WTC11 (cell line): ENCODE measurements around the gene OR52K1. TPM values are rescaled to one million over a fixed set of nuclear protein-coding genes. Genes with fewer than 3 reads are reported as not detected.
"Not testable (repeated sequence)": the region's sequence is repeated elsewhere in the genome, so short reads cannot be mapped to it uniquely, and the experiment has no call there.

Experiments used
- ATAC-seq: fragments of 200-7000 bp; cut with Tn5 transposase; 2 replicates; pipeline ENCODE4 v1.10.0; 2021; ENCODE audit warnings: mild to moderate bottlenecking, moderate library complexity
- CTCF ChIA-PET: fragments of 300-600 bp; sonication (Branson Sonifier 250); formaldehyde crosslinking; loops from one replicate; lab custom pipeline; 2021; ENCODE audit warnings: antibody characterized with exemption; lab: Charles Lee
- POLR2A ChIA-PET: fragments of 350-600 bp; sonication (Branson Sonifier 250); formaldehyde crosslinking; loops from one replicate; lab custom pipeline; 2021; ENCODE audit warnings: antibody characterized with exemption; lab: Charles Lee
- DNase-seq: peaks from one replicate; pipeline ENCODE4 v3.0.0; 2021; ENCODE audit warnings: low spot score
- H3K27ac Mint-ChIP-seq: 2 replicates; pipeline ENCODE4 v1.8.0; 2021; ENCODE audit warnings: mixed read lengths
- H3K27me3 Mint-ChIP-seq: 2 replicates; pipeline ENCODE4 v1.8.0; 2021; ENCODE audit warnings: low read depth, mild to moderate bottlenecking, moderate library complexity, mixed read lengths
- H3K36me3 Mint-ChIP-seq: 2 replicates; pipeline ENCODE4 v1.8.0; 2021; ENCODE audit warnings: mixed read lengths
- H3K4me1 Mint-ChIP-seq: 2 replicates; pipeline ENCODE4 v1.8.0; 2022; ENCODE audit warnings: mixed read lengths
- H3K4me3 Mint-ChIP-seq: 2 replicates; pipeline ENCODE4 v1.8.0; 2021; ENCODE audit warnings: mild to moderate bottlenecking, moderate library complexity, mixed read lengths
- H3K9me3 Mint-ChIP-seq: 2 replicates; pipeline ENCODE4 v1.8.0; 2021; ENCODE audit warnings: mixed read lengths
- AFF4 ChIP-seq: sonication (generic); formaldehyde crosslinking; IDR thresholded peaks from 2 replicates; pipeline ENCODE4 v1.8.1; 2023; ENCODE audit warnings: mild to moderate bottlenecking, missing genetic modification reagents, borderline replicate concordance
- ATF1 ChIP-seq: sonication (generic); formaldehyde crosslinking; IDR thresholded peaks from 2 replicates; pipeline ENCODE4 v1.8.1; 2023; ENCODE audit warnings: mild to moderate bottlenecking, moderate library complexity, missing genetic modification reagents
- CREB1 ChIP-seq: sonication (generic); formaldehyde crosslinking; IDR thresholded peaks from 2 replicates; pipeline ENCODE4 v1.8.0; 2023; ENCODE audit warnings: mild to moderate bottlenecking, missing genetic modification reagents
- CREM ChIP-seq: sonication (generic); formaldehyde crosslinking; IDR thresholded peaks from 2 replicates; pipeline ENCODE4 v1.8.1; 2022; ENCODE audit warnings: mild to moderate bottlenecking, missing genetic modification reagents, moderate library complexity
- ETV6 ChIP-seq: sonication (generic); formaldehyde crosslinking; IDR thresholded peaks from 2 replicates; pipeline ENCODE4 v1.8.1; 2022; ENCODE audit warnings: mild to moderate bottlenecking, missing genetic modification reagents
- KAT7 ChIP-seq: sonication (generic); formaldehyde crosslinking; IDR thresholded peaks from 2 replicates; pipeline ENCODE4 v1.8.1; 2023; ENCODE audit warnings: missing genetic modification reagents, mild to moderate bottlenecking, borderline replicate concordance
- MXD4 ChIP-seq: fragments of 250-450 bp; sonication (Bioruptor Pico); IDR thresholded peaks from 2 replicates; pipeline ENCODE4 v1.8.0; 2021; ENCODE audit warnings: mild to moderate bottlenecking, moderate library complexity, borderline replicate concordance
- RELA ChIP-seq: sonication (generic); formaldehyde crosslinking; IDR thresholded peaks from 2 replicates; pipeline ENCODE4 v1.8.1; 2022; ENCODE audit warnings: missing genetic modification reagents, mild to moderate bottlenecking, borderline replicate concordance
- SMAD4 ChIP-seq: sonication (generic); formaldehyde crosslinking; IDR thresholded peaks from 2 replicates; pipeline ENCODE4 v1.8.0; 2022; ENCODE audit warnings: mild to moderate bottlenecking, missing genetic modification reagents
- TCF7 ChIP-seq: sonication (generic); formaldehyde crosslinking; IDR thresholded peaks from 2 replicates; pipeline ENCODE4 v1.8.0; 2022; ENCODE audit warnings: mild to moderate bottlenecking, low read depth, missing genetic modification reagents, moderate library complexity
- TEAD4 ChIP-seq: sonication (generic); formaldehyde crosslinking; IDR thresholded peaks from 2 replicates; pipeline ENCODE4 v1.8.0; 2022; ENCODE audit warnings: mild to moderate bottlenecking, missing genetic modification reagents
- ZBTB21 ChIP-seq: sonication (generic); formaldehyde crosslinking; IDR thresholded peaks from 2 replicates; pipeline ENCODE4 v1.8.1; 2023; ENCODE audit warnings: mild to moderate bottlenecking, missing genetic modification reagents, borderline replicate concordance
- ZNF121 ChIP-seq: sonication (generic); formaldehyde crosslinking; IDR thresholded peaks from 2 replicates; pipeline ENCODE4 v1.8.0; 2023; ENCODE audit warnings: missing genetic modification reagents
- ZNF263 ChIP-seq: sonication (generic); formaldehyde crosslinking; IDR thresholded peaks from 2 replicates; pipeline ENCODE4 v1.8.1; 2022; ENCODE audit warnings: low read depth, mild to moderate bottlenecking, moderate library complexity, missing genetic modification reagents
- ZNF423 ChIP-seq: fragments of 250-450 bp; sonication (Bioruptor Pico); IDR thresholded peaks from 2 replicates; pipeline ENCODE4 v2.1.2; 2022; ENCODE audit warnings: mild to moderate bottlenecking, moderate library complexity
- total RNA-seq: library from RNA; stranded (reverse); gene quantifications from 3 replicates; pipeline ENCODE4 v1.2.3, GENCODE V29; 2021
- TF ChIP-seq, protein P1 (sequence below): sonication (generic); formaldehyde crosslinking; IDR thresholded peaks from 2 replicates; pipeline ENCODE4 v1.8.0; 2022; ENCODE audit warnings: mild to moderate bottlenecking, missing genetic modification reagents
- TF ChIP-seq, protein P2 (sequence below): sonication (generic); formaldehyde crosslinking; IDR thresholded peaks from 2 replicates; pipeline ENCODE4 v1.8.1; 2023; ENCODE audit warnings: mild to moderate bottlenecking, missing genetic modification reagents, moderate library complexity
- TF ChIP-seq, protein P3 (sequence below): fragments of 250-450 bp; sonication (Bioruptor Pico); IDR thresholded peaks from 2 replicates; pipeline ENCODE4 v1.9.0; 2021; ENCODE audit warnings: moderate library complexity, mild to moderate bottlenecking, inconsistent platforms, borderline replicate concordance

OR52K1 gene
- total RNA-seq, 1 experiment from 2014 or later, result 0.07 TPM

GRCh38 chr11:4523666-4524065 lies 41.2 kb downstream of the OR52K1 start:
- Mint-ChIP-seq H3K27me3 (no peaks in the 10 kb centered on the region; the same call in 1 of the 2 replicates), H3K9me3 (no peaks in the 10 kb centered on the region), H3K4me3 (no peak overlapping the region), H3K27ac (no peak overlapping the region), H3K36me3 (no peaks in the 10 kb centered on the region), H3K4me1 (peaks cover 6% of the 10 kb centered on the region)
- ChIA-PET POLR2A (no interaction called here), CTCF (interaction anchor here (1.0 kb wide), 1 partner anchor 336 kb away, joined by 3 read pairs; no protein-coding TSS in a partner anchor)
- no peak for ATAC-seq
- no peak for TF ChIP-seq TCF7 (CRISPR knock-in tag)
- TF ChIP-seq, protein P1, sequence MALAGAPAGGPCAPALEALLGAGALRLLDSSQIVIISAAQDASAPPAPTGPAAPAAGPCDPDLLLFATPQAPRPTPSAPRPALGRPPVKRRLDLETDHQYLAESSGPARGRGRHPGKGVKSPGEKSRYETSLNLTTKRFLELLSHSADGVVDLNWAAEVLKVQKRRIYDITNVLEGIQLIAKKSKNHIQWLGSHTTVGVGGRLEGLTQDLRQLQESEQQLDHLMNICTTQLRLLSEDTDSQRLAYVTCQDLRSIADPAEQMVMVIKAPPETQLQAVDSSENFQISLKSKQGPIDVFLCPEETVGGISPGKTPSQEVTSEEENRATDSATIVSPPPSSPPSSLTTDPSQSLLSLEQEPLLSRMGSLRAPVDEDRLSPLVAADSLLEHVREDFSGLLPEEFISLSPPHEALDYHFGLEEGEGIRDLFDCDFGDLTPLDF (CRISPR knock-in tag), result no peak
- no peak for TF ChIP-seq ZBTB21 (CRISPR knock-in tag)
- TF ChIP-seq ZNF263, result no peak
- TF ChIP-seq, protein P2, sequence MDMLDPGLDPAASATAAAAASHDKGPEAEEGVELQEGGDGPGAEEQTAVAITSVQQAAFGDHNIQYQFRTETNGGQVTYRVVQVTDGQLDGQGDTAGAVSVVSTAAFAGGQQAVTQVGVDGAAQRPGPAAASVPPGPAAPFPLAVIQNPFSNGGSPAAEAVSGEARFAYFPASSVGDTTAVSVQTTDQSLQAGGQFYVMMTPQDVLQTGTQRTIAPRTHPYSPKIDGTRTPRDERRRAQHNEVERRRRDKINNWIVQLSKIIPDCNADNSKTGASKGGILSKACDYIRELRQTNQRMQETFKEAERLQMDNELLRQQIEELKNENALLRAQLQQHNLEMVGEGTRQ, result no peak
- TF ChIP-seq ATF1 (CRISPR knock-in tag), result no peak
- TF ChIP-seq, protein P3, sequence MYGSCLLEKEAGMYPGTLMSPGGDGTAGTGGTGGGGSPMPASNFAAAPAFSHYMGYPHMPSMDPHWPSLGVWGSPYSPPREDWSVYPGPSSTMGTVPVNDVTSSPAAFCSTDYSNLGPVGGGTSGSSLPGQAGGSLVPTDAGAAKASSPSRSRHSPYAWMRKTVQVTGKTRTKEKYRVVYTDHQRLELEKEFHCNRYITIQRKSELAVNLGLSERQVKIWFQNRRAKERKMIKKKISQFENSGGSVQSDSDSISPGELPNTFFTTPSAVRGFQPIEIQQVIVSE (CRISPR knock-in tag), result no peak
- no peak for TF ChIP-seq CREB1 (CRISPR knock-in tag)
- no peak for TF ChIP-seq RELA
- no peak for TF ChIP-seq CREM (CRISPR knock-in tag)
- TF ChIP-seq MXD4 (CRISPR knock-in tag), result no peak
- TF ChIP-seq KAT7 (CRISPR knock-in tag), result no peak
- no peak for TF ChIP-seq ZNF121
- no peak for TF ChIP-seq ZNF423 (CRISPR knock-in tag)
- no peak for TF ChIP-seq TEAD4 (CRISPR knock-in tag)
- TF ChIP-seq AFF4 (CRISPR knock-in tag), result no peak
- no peak for TF ChIP-seq ETV6 (CRISPR knock-in tag)
- DNase-seq, result no peak

- peaks cover 4% of the 10 kb centered on the region for H3K36me3 Mint-ChIP-seq
- CTCF ChIA-PET, result no interaction called here
- H3K27me3 Mint-ChIP-seq, result peaks cover 3% of the 10 kb centered on the region; the same call in 1 of the 2 replicates
- DNase-seq, result no peak
- H3K4me1 Mint-ChIP-seq, result no peaks in the 10 kb centered on the region
- ATAC-seq, result no peak
- H3K27ac Mint-ChIP-seq, result no peak overlapping the region
- TF ChIP-seq SMAD4 (CRISPR knock-in tag), result no peak
- TF ChIP-seq, all 79 proteins: peak for 0
- peaks cover 21% of the 10 kb centered on the region for H3K9me3 Mint-ChIP-seq
- H3K4me3 Mint-ChIP-seq, result no peak overlapping the region
- POLR2A ChIA-PET, result no interaction called here
Measured at GRCh38 chr11:4527926-4528325, 45.5 kb downstream of the OR52K1 start.

- POLR2A ChIA-PET, result not testable (repeated sequence)
- CTCF ChIA-PET, result interaction anchor here (1.7 to 2.4 kb wide), 2 partner anchors 344 to 350 kb away, joined by 4 to 10 read pairs; no protein-coding TSS in a partner anchor
Measured at GRCh38 chr11:4531686-4532085, 49.2 kb downstream of the OR52K1 start.

More at GRCh38 chr11:4531686-4532085, 49.2 kb downstream of the OR52K1 start:
- H3K27ac Mint-ChIP-seq, H3K4me3 Mint-ChIP-seq, H3K4me1 Mint-ChIP-seq, H3K27me3 Mint-ChIP-seq, H3K36me3 Mint-ChIP-seq: not testable (repeated sequence)
- H3K9me3 Mint-ChIP-seq, result peaks cover 21% of the 10 kb centered on the region
- DNase-seq (peak; percentile 24), ATAC-seq (peak; percentile 28; the same call in 1 of the 2 replicates)
